Measurements from ENCODE around the gene RAB3B. TPM values are rescaled to one million over a fixed set of nuclear protein-coding genes. Genes with fewer than 3 reads are reported as not detected.

RAB3B gene, protein sequence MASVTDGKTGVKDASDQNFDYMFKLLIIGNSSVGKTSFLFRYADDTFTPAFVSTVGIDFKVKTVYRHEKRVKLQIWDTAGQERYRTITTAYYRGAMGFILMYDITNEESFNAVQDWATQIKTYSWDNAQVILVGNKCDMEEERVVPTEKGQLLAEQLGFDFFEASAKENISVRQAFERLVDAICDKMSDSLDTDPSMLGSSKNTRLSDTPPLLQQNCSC
- total RNA-seq: 1.7 and 2.1 TPM in 2 replicates

DNA sequence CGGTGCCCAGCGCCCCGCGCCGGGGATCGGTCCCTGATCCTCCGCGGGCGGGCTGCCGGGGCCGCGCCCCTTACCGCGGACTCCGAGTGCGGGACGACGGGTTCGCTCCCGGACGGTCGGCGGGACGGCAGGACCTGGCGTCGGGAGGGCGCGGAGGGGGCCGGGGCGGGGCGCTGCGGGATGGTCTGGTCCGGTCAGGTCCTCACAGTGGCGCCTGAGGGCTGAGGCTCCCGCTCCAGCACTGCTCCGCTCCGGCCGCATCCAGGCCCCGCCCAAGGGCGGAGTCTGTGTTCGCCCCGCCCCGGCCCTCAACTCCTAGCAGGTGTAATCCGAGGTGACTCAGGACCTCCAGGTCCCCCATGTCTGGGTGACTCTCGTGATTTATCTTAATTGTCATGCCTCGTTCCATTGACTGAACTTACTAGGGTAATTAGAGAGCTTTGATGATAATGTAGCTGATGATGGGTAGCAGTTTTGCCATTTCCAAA, at the start of gene RAB3B:
Gene RAB3B (minus strand): TSS at position 223 of the 488 bp plus-strand sequence. CDS start 13,583 bp downstream, outside the sequence.

GRCh38 chr1:52033190-52034049, 42.9 kb upstream of the RAB3B start, which contains the start of gene KTI12:
KTI12 (minus strand) TSS chr1:52033810; CDS start chr1:52033761, 49 bp downstream.

DNA sequence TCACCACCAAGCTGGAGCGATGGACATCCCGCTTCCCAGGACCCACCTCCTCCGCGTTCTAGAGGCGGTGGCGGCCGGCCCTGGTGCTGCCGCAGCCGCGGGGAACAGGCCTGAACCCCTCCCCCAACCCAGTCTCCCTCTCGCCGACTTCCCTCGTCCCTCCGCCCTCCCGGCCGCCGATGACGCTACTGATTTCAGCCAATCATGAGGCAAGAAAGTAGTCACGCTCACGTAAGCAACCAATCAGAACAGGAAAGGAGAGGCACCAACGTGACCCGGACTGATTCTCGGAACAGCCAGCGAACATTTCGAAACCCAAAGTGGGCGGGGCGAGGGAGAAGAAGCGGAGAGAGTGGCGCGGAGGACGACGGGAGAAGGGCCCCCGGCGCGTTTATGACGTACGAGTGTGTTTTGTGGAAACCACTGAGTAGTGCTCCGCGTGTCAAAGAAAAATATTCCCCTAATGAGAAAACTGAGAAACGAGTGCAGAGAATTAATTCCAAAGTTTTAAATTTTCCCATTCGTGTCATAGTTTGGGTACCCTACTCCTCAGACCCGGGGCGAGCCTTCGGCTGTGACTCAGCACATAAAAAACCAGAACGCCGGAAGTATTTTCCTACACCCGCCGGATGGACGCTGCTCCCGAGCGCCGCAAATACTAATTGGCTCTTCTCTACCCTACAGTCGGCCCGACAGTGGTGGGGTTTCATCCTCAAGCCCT, 111.7 kb downstream of the RAB3B start, which contains the start of gene NRDC:
Gene NRDC (minus strand): TSS at position 112 of the 721 bp plus-strand sequence. CDS start 112 bp downstream, outside the sequence.

Other genes with a start within 250 kb of the RAB3B start
- 49.6 and 52.7 TPM in 2 replicates for gene NRDC, start 112.0 kb downstream of the RAB3B start, total RNA-seq
- gene KTI12, start 43.1 kb upstream of the RAB3B start, total RNA-seq: 17.2 and 17.3 TPM in 2 replicates
- 42.6 and 51.4 TPM in 2 replicates for gene TXNDC12, start 64.5 kb upstream of the RAB3B start, total RNA-seq
- gene BTF3L4, start 65.6 kb upstream of the RAB3B start, total RNA-seq: 34.8 and 39.2 TPM in 2 replicates
- 13.5 and 16.3 TPM in 2 replicates for gene ZFYVE9, start 151.4 kb upstream of the RAB3B start, total RNA-seq

All from mammary microvascular endothelial cell (primary cell).